Thyroid gland (tissue), 4 donors: ENCODE measurements around the gene CACNA1I.

Source experiments
- POLR2A ChIP-seq, 2 donors: fragments of 450-650 bp; IDR thresholded peaks; one replicate each; pipeline ENCODE4 v1.6.1; 2017; ENCODE audit warnings: antibody characterized with exemption in 2 of 2, mild to moderate bottlenecking in 2 of 2, moderate library complexity in 1 of 2
- TF ChIP-seq, protein P1 (sequence below), 6 experiments: fragments of 200-600 bp in 3 of 6; fragments of 450-650 bp in 3 of 6; sonication (generic) in 3 of 6; IDR thresholded peaks; one replicate each; pipeline ENCODE4 v1.5.1; 2016 to 2019; ENCODE audit warnings: antibody characterized with exemption in 6 of 6, mild to moderate bottlenecking in 2 of 6, inconsistent platforms in 1 of 6, moderate library complexity in 1 of 6

- TF ChIP-seq, protein P1, sequence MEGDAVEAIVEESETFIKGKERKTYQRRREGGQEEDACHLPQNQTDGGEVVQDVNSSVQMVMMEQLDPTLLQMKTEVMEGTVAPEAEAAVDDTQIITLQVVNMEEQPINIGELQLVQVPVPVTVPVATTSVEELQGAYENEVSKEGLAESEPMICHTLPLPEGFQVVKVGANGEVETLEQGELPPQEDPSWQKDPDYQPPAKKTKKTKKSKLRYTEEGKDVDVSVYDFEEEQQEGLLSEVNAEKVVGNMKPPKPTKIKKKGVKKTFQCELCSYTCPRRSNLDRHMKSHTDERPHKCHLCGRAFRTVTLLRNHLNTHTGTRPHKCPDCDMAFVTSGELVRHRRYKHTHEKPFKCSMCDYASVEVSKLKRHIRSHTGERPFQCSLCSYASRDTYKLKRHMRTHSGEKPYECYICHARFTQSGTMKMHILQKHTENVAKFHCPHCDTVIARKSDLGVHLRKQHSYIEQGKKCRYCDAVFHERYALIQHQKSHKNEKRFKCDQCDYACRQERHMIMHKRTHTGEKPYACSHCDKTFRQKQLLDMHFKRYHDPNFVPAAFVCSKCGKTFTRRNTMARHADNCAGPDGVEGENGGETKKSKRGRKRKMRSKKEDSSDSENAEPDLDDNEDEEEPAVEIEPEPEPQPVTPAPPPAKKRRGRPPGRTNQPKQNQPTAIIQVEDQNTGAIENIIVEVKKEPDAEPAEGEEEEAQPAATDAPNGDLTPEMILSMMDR (IDR thresholded peaks at IDR 0.05): no peak
- no peak for TF ChIP-seq POLR2A (IDR thresholded peaks at IDR 0.05)
These were observed 146.0 kb downstream of the CACNA1I start for GRCh38 chr22:39716534-39716933.
